ENCODE data around the gene AGFG2.

- TF ChIP-seq CTCF (IDR thresholded peaks at IDR 0.05) (peak in 2 of 5 experiments; percentile 44 to 46), POLR2AphosphoS5 (IDR thresholded peaks at IDR 0.05) (peak; percentile 76 to 95 (median 91))
These were observed 73.2 kb downstream of the AGFG2 start, which contains the start of gene MOSPD3 for GRCh38 chr7:100611983-100612729.

Data from transverse colon (tissue), 4 donors.